GM23248 (cell line): ENCODE data around the gene UTRN. TPM values are rescaled to one million over a fixed set of nuclear protein-coding genes. Genes with fewer than 3 reads are reported as not detected.

Experiments
- DNase-seq: peaks from one replicate; pipeline ENCODE4 v3.0.0-alpha.2; 2015
- H2AFZ ChIP-seq: fragments of 200-600 bp; sonication (generic); 2 replicates; pipeline ENCODE4 v1.6.1; 2016; ENCODE audit warnings: antibody characterized with exemption
- H3F3A ChIP-seq: fragments of 200-600 bp; sonication (generic); 2 replicates; pipeline ENCODE4 v1.6.1; 2016; ENCODE audit warnings: mild to moderate bottlenecking, antibody characterized with exemption, mixed run types; ENCODE audit not compliant: insufficient read depth
- H3K27ac ChIP-seq: fragments of 200-600 bp; sonication (generic); 2 replicates; pipeline ENCODE4 v1.5.1; 2016; ENCODE audit warnings: mild to moderate bottlenecking
- H3K27me3 ChIP-seq: fragments of 200-600 bp; sonication (generic); replicated peaks from 2 replicates; pipeline ENCODE4 v1.6.1; 2016; ENCODE audit warnings: mild to moderate bottlenecking; ENCODE audit not compliant: insufficient read depth
- H3K36me3 ChIP-seq: fragments of 200-600 bp; sonication (generic); 2 replicates; pipeline ENCODE4 v1.6.1; 2016; ENCODE audit warnings: low read depth, mild to moderate bottlenecking
- H3K4me1 ChIP-seq: fragments of 200-600 bp; sonication (generic); 2 replicates; pipeline ENCODE4 v1.6.1; 2016; ENCODE audit warnings: mild to moderate bottlenecking; ENCODE audit not compliant: insufficient read depth
- H3K4me2 ChIP-seq: fragments of 200-600 bp; sonication (generic); one replicate; pipeline ENCODE4 v1.6.1; 2016; ENCODE audit warnings: mild to moderate bottlenecking; ENCODE audit not compliant: unreplicated experiment
- H3K4me3 ChIP-seq: fragments of 200-600 bp; sonication (generic); 2 replicates; pipeline ENCODE4 v1.5.1; 2016; ENCODE audit warnings: mild to moderate bottlenecking
- H3K79me2 ChIP-seq: fragments of 200-600 bp; sonication (generic); 2 replicates; pipeline ENCODE4 v1.6.1; 2016; ENCODE audit warnings: mild to moderate bottlenecking; ENCODE audit not compliant: insufficient read depth
- H3K9ac ChIP-seq: fragments of 200-600 bp; sonication (generic); 2 replicates; pipeline ENCODE4 v1.6.1; 2016; ENCODE audit warnings: mild to moderate bottlenecking
- H3K9me2 ChIP-seq: fragments of 200-600 bp; sonication (generic); 2 replicates; pipeline ENCODE4 v1.6.1; 2016; ENCODE audit warnings: mixed run types, mild to moderate bottlenecking, moderate library complexity; ENCODE audit not compliant: insufficient read depth
- H3K9me3 ChIP-seq: fragments of 200-600 bp; sonication (generic); one replicate; pipeline ENCODE4 v1.6.1; 2017; ENCODE audit warnings: low read depth
- H4K20me1 ChIP-seq: fragments of 200-600 bp; sonication (generic); 2 replicates; pipeline ENCODE4 v1.6.0; 2016; ENCODE audit not compliant: insufficient read depth
- EZH2 ChIP-seq: fragments of 200-600 bp; sonication (generic); IDR thresholded peaks from 2 replicates; pipeline ENCODE4 v1.6.1; 2018; ENCODE audit warnings: antibody characterized with exemption, mild to moderate bottlenecking; ENCODE audit not compliant: insufficient read depth, poor library complexity, severe bottlenecking
- EZH2phosphoT487 ChIP-seq: fragments of 200-600 bp; sonication (generic); IDR thresholded peaks from 2 replicates; pipeline ENCODE4 v1.6.1; 2018; ENCODE audit warnings: antibody characterized with exemption, moderate library complexity, mild to moderate bottlenecking, low read depth; ENCODE audit not compliant: insufficient read depth
- WGBS, 2 experiments: methylation state at CpG; one replicate each; pipeline ENCODE4 v1.1.6; 2015 to 2017; ENCODE audit warnings: low lambda C conversion rate in 2 of 2, low coverage in 1 of 2; ENCODE audit errors: missing lambda C conversion rate in 2 of 2; 5-methylcytosine and 5-hydroxymethylcytosine counted together
- in situ Hi-C: fragments of 300-500 bp; cut with MboI; formaldehyde crosslinking; loops from 2 replicates; pipeline ENCODE4 v1.15.0; 2020
- polyA plus RNA-seq: library from polyadenylated mRNA; unstranded; fragments of >200 nt; fragmentation: Nextera tagmentation; extraction: Ambion mirVana; gene quantifications from 2 replicates; pipeline ENCODE4 v1.2.1, GENCODE V29; 2016
- total RNA-seq: library from RNA; depleted of rRNA; stranded (reverse); fragments of >200 nt; shearing (Covaris generic); gene quantifications from 2 replicates; pipeline ENCODE4 v1.2.3, GENCODE V29; 2014

Gene UTRN
- total and polyA plus RNA-seq, 2 experiments from 2014 or later, result 49.4 to 103 TPM

- no peak for DNase-seq
- in situ Hi-C loops, result no loop called here
- Histone ChIP-seq H4K20me1 (no peaks in the 10 kb centered on the region), H3K4me3 (no peak overlapping the region), H3K9ac (no peak overlapping the region), H3K4me1 (peaks cover 33% of the 10 kb centered on the region), H2AFZ (no peak overlapping the region), H3K36me3 (peaks cover 34% of the 10 kb centered on the region), H3K4me2 (no peak overlapping the region), H3K27ac (no peak overlapping the region), H3K9me3 (no peaks in the 10 kb centered on the region), H3F3A (peaks cover 25% of the 10 kb centered on the region), H3K9me2 (no peaks in the 10 kb centered on the region), H3K79me2 (peaks cover 94% of the 10 kb centered on the region), H3K27me3 (no peaks in the 10 kb centered on the region)
- TF ChIP-seq EZH2 (no peak), EZH2phosphoT487 (no peak)
- WGBS, 2 experiments, result 99% methylated on average over 7 of the region's 7 CpGs
These were observed 11.0 kb downstream of the UTRN start for GRCh38 chr6:144295981-144296767.

DNA sequence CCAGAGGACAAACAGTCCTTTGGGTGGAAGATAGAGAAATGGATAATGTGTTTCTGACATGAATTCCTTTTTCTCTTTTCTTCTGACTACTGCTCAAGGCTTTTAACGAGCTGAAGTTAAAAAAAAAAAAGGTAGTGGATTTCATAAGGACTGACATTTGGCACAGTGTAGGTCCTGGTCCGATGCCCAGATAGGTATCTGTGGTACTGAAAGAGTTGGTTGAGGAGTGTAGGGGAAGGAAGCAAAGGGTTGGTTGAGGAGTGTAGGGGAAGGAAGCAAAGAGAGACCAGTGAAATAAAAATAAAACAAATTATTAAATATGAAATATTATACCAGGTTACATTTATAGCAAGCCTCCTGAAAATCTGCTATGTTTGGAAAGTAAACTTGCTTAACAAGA lies 11.8 kb downstream of the UTRN start:
- H3K9me3 ChIP-seq, result no peaks in the 10 kb centered on the region
- in situ Hi-C loops, result no loop called here
- no peak for TF ChIP-seq EZH2phosphoT487
- H3F3A ChIP-seq, result peaks cover 24% of the 10 kb centered on the region
- H3K4me1 ChIP-seq, result peaks cover 33% of the 10 kb centered on the region
- H3K27ac ChIP-seq, result no peak overlapping the region
- peaks cover 29% of the 10 kb centered on the region for H3K36me3 ChIP-seq
- H3K9me2 ChIP-seq, result no peaks in the 10 kb centered on the region
- H2AFZ ChIP-seq, result no peak overlapping the region
- no peak overlapping the region for H3K9ac ChIP-seq
- H3K4me2 ChIP-seq, result no peak overlapping the region
- H4K20me1 ChIP-seq, result no peaks in the 10 kb centered on the region
- 75 to 85% methylated on average over 2 of the region's 2 CpGs for WGBS, 2 experiments
- H3K27me3 ChIP-seq, result no peaks in the 10 kb centered on the region
- H3K79me2 ChIP-seq, result peaks cover 94% of the 10 kb centered on the region
- DNase-seq, result no peak
- no peak overlapping the region for H3K4me3 ChIP-seq

DNA sequence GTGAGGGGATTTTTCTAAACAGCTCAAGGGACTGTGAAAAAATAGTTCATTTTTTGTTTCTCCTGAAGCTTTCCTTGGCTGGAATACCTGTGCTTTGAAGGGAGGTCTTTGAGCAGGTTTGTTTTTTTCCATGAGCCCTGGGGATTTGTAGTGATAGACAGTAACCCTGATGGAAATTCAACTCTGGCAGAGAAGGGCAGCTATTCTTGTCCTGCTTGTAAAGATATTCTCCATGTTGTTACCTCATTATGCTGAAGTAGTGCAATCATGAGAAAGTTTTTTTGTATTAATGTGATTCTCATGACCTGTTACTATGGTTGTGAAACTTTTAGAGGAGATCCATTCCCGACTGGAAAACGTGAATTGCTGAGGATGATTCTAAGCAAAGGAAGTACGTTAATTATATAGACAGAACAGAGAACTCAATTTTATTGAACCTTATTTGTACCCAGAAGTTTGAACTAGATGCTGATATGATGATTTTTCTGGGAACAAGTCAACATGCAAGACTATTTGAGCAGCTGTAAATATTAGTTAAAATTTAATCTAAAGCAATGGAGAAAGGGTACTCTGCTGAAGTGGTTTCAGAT lies 12.5 kb downstream of the UTRN start:
- in situ Hi-C loops, result no loop called here
- H2AFZ ChIP-seq, result no peak overlapping the region
- peaks cover 22% of the 10 kb centered on the region for H3F3A ChIP-seq
- no peaks in the 10 kb centered on the region for H4K20me1 ChIP-seq
- no peak overlapping the region for H3K27ac ChIP-seq
- H3K79me2 ChIP-seq, result peaks cover 94% of the 10 kb centered on the region
- no peaks in the 10 kb centered on the region for H3K9me2 ChIP-seq
- 72 to 85% methylated on average over 3 of the region's 3 CpGs for WGBS, 2 experiments
- no peak overlapping the region for H3K4me3 ChIP-seq
- H3K9ac ChIP-seq, result no peak overlapping the region
- no peak for DNase-seq
- peaks cover 30% of the 10 kb centered on the region for H3K4me1 ChIP-seq
- H3K9me3 ChIP-seq, result no peaks in the 10 kb centered on the region
- no peak for TF ChIP-seq EZH2phosphoT487
- TF ChIP-seq EZH2, result no peak
- H3K4me2 ChIP-seq, result no peak overlapping the region
- peaks cover 24% of the 10 kb centered on the region for H3K36me3 ChIP-seq
- no peaks in the 10 kb centered on the region for H3K27me3 ChIP-seq

DNA sequence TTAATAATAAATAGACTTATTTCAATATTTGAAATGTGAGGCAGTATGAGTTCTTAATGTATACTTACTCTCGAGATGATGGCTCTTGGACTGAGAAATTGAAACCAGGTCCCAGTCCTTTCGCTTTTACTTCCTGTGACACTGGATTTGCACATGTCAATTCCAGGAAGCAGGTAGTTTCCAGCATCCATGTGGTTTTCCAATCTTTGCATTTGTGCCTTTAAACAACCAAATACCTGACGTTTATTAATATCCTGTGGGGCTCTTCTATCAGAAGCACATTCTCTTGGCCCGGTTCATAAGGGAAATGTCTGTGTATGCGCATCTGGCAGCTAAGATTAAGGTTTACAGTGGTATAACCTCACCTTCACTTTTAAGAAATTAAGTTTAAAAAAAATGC lies 13.1 kb downstream of the UTRN start:
- no peaks in the 10 kb centered on the region for H4K20me1 ChIP-seq
- peaks cover 19% of the 10 kb centered on the region for H3K36me3 ChIP-seq
- no peak overlapping the region for H2AFZ ChIP-seq
- H3K9me2 ChIP-seq, result no peaks in the 10 kb centered on the region
- WGBS, 2 experiments, result 88 to 91% methylated on average over 5 of the region's 5 CpGs
- no peaks in the 10 kb centered on the region for H3K27me3 ChIP-seq
- in situ Hi-C loops, result no loop called here
- peaks cover 29% of the 10 kb centered on the region for H3K4me1 ChIP-seq
- H3F3A ChIP-seq, result peaks cover 18% of the 10 kb centered on the region
- no peak for TF ChIP-seq EZH2
- no peak for TF ChIP-seq EZH2phosphoT487
- no peak overlapping the region for H3K27ac ChIP-seq
- no peak for DNase-seq
- no peak overlapping the region for H3K4me2 ChIP-seq
- no peak overlapping the region for H3K9ac ChIP-seq
- no peak overlapping the region for H3K4me3 ChIP-seq
- peaks cover 94% of the 10 kb centered on the region for H3K79me2 ChIP-seq
- no peaks in the 10 kb centered on the region for H3K9me3 ChIP-seq
